Right cardiac atrium (tissue), 5 donors: Measurements from ENCODE around the gene FRS2. TPM values are rescaled to one million over a fixed set of nuclear protein-coding genes. Genes with fewer than 3 reads are reported as not detected.

ENCODE experiments used
- ATAC-seq, 2 donors: fragments of 200-7000 bp; cut with Tn5 transposase; one replicate each; pipeline versions ENCODE4 v1.8.0 to v1.9.1; 2020; ENCODE audit warnings: moderate library complexity in 2 of 2, mild to moderate bottlenecking in 1 of 2
- DNase-seq, 3 donors: peaks; one replicate each; pipeline ENCODE4 v3.0.0-alpha.2; 2020
- H3K27ac ChIP-seq: one replicate; pipeline ENCODE4 v1.5.1; 2013; ENCODE audit warnings: mild to moderate bottlenecking, low read length, control low read depth, moderate library complexity
- H3K27me3 ChIP-seq: one replicate; pipeline ENCODE4 v1.6.1; 2013; ENCODE audit not compliant: control insufficient read depth, insufficient read depth
- H3K4me1 ChIP-seq: one replicate; pipeline ENCODE4 v1.6.1; 2013; ENCODE audit warnings: low read length; ENCODE audit not compliant: control insufficient read depth, insufficient read depth
- H3K4me3 ChIP-seq: one replicate; pipeline ENCODE4 v1.5.1; 2013; ENCODE audit warnings: low read length, control low read depth
- H3K9me3 ChIP-seq: one replicate; pipeline ENCODE4 v1.6.1; 2013; ENCODE audit warnings: low read length; ENCODE audit not compliant: control insufficient read depth
- WGBS: extraction: QIAGEN DNeasy Blood & Tissue Kit; methylation state at CpG from one replicate; pipeline ENCODE4 v1.1.7; 2013; 5-methylcytosine and 5-hydroxymethylcytosine counted together
- intact Hi-C, 4 donors: fragments of 100-400 bp; cut with DNase I; formaldehyde crosslinking; loops; one replicate each; pipeline versions ENCODE4 v1.11.0 to v1.14.0; 2022 to 2023
- polyA plus RNA-seq: library from polyadenylated mRNA; stranded (reverse); fragments of 200-250 nt; gene quantifications from one replicate; pipeline ENCODE4 v1.2.3, GENCODE V29; 2013
- total RNA-seq, 4 donors: library from RNA; stranded (reverse); fragmentation: NEBNext Ultra II Directional; extraction: Animal tissue kit (Norgen Biotek cat#: 25700); gene quantifications; one replicate each; pipeline ENCODE4 v1.2.1, GENCODE V29; 2021
- donor health status: healthy with polysubstance abuse.
- donor health status: DM: no; HTN: yes; CAD: no.
- donor health status: DM: no; HTN: no; CAD: no.
- donor health status: DM: no; HTN: yes; CAD: no; lungs with severe emphysema.
- donor health status: DM: yes; HTN: yes; CAD: no.

The FRS2 gene
- total and polyA plus RNA-seq, 5 donors, result 6.2 to 38.6 (median 27.4) TPM

DNA sequence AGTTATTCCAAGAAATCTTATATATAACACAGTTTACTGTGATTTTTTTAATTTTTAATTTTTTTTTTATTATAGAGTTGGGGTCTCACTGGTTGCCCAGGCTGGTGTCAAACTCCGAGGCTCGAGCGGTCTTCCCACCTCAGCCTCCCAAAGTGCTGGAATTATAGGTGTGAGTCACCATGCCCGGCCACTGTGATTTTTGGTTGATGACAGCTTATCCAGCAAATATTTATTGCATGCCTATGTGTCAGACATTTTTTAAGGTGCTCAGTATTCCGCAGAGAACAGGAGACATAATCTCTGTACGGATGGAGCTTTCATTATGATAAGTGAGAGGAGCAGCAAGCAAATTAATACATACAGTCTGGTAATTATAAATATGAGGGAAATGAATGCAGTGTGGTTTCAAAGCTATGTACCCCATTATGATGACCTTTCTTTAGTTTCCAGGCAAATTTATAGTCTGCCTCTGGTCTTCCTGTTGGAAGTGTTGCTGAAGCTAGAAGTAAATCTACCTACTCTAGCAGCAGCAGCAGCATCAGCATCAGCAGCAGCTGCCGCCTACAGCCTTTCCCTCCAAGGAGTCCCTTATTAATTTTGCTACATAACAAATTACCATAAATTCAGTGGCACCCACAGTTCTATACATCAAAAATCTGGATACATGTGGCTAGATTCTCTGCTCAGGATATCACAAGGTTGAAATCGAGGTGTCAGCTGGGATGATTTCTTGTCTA lies 32.3 kb downstream of the FRS2 start:
- DNase-seq (no peak), ATAC-seq (no peak)
- no peaks in the 10 kb centered on the region for H3K9me3 ChIP-seq
- 93% methylated on average over 8 of the region's 8 CpGs for WGBS
- no peaks in the 10 kb centered on the region for H3K27me3 ChIP-seq
- H3K4me1 ChIP-seq, result no peaks in the 10 kb centered on the region
- no peak overlapping the region for H3K4me3 ChIP-seq
- intact Hi-C loops, result no loop called here
- H3K27ac ChIP-seq, result no peak overlapping the region

DNA sequence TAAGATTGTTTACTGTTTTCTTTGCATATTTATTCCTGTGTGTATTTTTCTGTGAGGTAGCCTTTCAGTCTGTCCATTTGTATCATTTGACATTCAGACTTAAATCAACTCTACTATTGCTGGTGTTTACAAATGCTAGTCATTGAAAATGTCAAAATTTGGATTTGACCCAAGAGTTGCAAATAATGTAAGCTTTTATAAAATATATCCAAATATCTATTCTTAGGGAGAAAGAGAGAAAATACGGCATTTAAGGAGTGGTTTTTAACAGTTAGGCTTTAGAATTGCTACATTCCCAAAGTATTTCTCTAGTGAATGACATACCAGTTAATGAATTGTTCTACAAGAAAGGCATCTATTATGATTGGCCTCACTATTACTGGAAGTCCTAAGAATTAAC lies 37.9 kb downstream of the FRS2 start:
- no peak overlapping the region for H3K4me3 ChIP-seq
- intact Hi-C loops, result no loop called here
- H3K4me1 ChIP-seq, result no peaks in the 10 kb centered on the region
- H3K27ac ChIP-seq, result no peak overlapping the region
- DNase-seq (no peak), ATAC-seq (no peak)
- H3K9me3 ChIP-seq, result no peaks in the 10 kb centered on the region
- 71% methylated on average over 1 of the region's 1 CpG for WGBS
- H3K27me3 ChIP-seq, result no peaks in the 10 kb centered on the region

DNA sequence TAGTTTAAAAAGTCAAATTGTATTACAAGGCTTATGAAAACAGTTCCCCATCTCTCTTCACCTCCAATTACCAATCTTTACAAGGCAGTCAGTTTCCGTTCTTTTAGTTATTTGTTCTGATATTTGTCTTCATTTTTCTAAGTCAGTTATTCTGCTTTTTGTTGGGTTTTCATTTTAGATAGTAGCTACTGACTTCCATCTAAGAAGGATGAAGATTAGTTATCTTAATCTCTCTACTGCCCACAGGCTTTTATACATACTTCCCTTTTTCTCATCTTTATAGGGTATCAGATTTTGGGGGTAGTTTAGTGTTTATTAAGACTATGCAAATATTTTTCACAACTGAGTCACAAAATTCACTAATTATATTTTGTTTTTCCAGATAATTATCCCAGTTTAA lies 38.4 kb downstream of the FRS2 start:
- H3K27ac ChIP-seq, result no peak overlapping the region
- no peaks in the 10 kb centered on the region for H3K4me1 ChIP-seq
- intact Hi-C loops, result no loop called here
- WGBS, result 67% methylated on average over 1 of the region's 1 CpG
- H3K9me3 ChIP-seq, result no peaks in the 10 kb centered on the region
- ATAC-seq, result no peak
- H3K4me3 ChIP-seq, result no peak overlapping the region
- DNase-seq, result no peak
- no peaks in the 10 kb centered on the region for H3K27me3 ChIP-seq

DNA sequence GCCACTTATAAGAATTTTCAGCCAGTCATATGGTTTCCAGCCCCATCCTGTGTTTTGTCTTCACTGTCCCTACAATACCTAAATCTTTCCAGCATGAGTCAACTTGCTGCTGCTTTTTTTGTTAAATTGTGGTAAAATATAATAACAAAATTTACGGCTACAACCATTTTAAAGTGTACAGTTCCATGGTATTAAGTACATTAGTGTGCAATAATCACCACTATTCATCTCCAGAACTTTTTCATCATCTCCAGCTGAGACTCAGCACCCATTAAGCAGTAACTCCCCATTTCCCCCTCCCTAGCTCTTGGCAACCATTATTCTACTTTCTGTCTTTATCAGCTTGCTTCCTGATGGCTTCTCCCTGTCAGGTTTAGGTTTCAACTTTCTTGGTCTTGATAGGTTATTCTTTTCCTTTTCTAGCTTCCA lies 39.1 kb downstream of the FRS2 start:
- intact Hi-C loops, result no loop called here
- Histone ChIP-seq H3K27ac (no peak overlapping the region), H3K4me3 (no peak overlapping the region), H3K9me3 (no peaks in the 10 kb centered on the region), H3K4me1 (peaks cover 4% of the 10 kb centered on the region), H3K27me3 (no peaks in the 10 kb centered on the region)
- DNase-seq (no peak), ATAC-seq (no peak)
- 89% methylated on average over 1 of the region's 1 CpG for WGBS

DNA sequence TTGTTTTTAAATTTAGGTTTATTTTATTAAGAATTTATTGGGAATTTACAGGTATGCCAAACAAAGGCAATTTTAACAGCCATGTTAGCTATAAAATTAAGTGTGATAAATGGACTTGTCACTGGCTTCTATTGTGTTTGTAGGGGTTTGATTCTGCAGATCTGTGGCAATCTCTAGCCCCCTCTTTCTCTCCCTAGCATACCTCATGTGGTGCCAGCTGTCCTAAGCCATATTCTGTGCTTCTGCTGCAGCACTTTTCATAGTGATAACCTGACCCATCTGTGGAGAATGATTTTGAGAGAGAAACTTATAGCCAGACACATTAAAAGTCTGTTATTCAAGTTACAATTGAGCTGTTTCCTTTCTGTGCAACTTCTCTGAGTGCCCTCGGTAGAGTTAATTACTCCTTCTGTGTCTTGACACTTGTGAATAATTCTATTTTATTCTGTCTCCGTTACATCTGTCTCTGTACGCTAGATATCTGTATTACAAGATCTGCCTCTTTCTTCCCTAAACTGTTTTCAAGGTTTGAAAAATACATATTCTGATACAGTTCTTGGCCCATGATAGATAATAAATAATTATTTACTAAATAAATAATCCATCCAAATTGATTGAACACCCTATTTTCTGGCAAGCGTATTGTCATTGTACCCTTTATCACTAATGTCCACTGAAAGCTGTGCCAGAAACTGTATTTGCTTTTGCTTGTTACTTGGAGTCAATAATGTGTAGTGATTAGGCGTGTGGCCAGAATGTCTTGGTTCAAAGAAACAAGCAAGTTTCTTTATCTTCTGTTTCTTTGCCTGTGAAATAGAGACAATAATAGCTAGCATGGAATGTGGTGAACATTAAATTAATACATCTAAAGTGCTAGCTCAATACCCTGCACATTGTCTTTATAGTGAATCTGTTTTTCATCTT lies 40.0 kb downstream of the FRS2 start:
- ATAC-seq, result peak in 1 of 2 donors; percentile 51
- no peaks in the 10 kb centered on the region for H3K27me3 ChIP-seq
- H3K4me1 ChIP-seq, result peaks cover 4% of the 10 kb centered on the region
- H3K4me3 ChIP-seq, result no peak overlapping the region
- H3K9me3 ChIP-seq, result no peaks in the 10 kb centered on the region
- no peak overlapping the region for H3K27ac ChIP-seq
- intact Hi-C loops, result no loop called here
- WGBS, result 30% methylated on average over 5 of the region's 5 CpGs
- no peak for DNase-seq

DNA sequence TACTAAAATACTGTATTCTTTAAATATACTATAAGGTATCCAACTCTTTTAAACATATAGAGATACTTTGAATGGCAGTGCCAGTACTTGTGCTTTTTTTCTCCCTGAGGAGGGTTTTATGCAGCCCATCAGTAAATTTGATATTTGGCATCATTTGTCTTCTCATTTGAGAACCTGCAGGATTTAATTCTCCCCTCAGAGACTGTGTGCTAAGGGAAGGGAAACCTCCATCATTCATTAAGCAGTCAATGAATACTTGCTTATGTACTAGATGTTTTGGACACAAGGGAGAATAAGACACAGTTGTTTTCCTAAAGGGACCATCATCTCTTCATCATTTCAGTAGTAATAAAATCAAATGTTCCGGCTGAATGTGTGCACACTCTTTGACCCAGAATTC lies 40.8 kb downstream of the FRS2 start:
- H3K4me3 ChIP-seq, result no peak overlapping the region
- ATAC-seq (no peak), DNase-seq (no peak)
- peaks cover 4% of the 10 kb centered on the region for H3K4me1 ChIP-seq
- no peak overlapping the region for H3K27ac ChIP-seq
- no peaks in the 10 kb centered on the region for H3K27me3 ChIP-seq
- H3K9me3 ChIP-seq, result no peaks in the 10 kb centered on the region
- intact Hi-C loops, result no loop called here
- WGBS, result 73% methylated on average over 1 of the region's 1 CpG

DNA sequence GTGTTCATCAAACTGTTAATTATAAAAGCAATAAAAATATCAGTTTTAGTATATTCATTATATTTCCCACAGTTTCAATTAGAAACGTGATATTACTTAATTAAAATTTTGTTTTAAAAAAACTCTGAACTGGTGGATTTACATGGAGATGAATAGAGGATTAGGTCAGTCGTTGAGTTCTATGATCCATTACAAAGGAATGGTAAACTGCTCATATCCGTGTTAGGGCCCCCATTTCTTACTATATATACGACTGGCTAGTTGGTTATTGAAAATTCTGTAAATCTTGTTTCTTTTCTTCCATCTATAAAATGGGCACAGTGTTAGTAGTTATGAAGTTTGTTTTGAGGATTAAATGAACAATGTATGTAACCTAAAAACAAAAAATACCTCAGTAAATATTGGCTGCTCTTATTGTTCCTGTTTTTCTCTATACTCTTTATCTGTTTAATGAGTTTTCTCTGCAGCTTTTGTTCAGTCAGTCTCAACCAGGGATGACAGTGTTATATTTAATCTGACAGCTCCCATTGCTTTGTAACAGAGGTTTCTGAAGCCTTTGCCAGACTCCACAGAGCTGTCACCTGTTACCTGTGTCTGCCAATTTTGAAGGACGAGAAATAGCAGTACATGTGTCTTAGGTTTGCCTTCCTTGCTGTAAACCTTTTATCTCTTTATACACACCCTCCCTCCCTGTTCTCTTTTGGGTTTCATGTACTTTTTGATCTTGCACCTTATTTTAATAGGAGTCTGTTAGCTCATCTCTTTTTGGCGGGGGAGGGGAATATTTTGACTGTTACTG lies 41.5 kb downstream of the FRS2 start:
- Histone ChIP-seq H3K4me1 (peaks cover 4% of the 10 kb centered on the region), H3K27me3 (no peaks in the 10 kb centered on the region), H3K27ac (no peak overlapping the region), H3K4me3 (no peak overlapping the region), H3K9me3 (no peaks in the 10 kb centered on the region)
- peak in 1 of 2 donors; percentile 18 for ATAC-seq
- 80% methylated on average over 6 of the region's 6 CpGs for WGBS
- intact Hi-C loops, result no loop called here
- DNase-seq, result no peak

DNA sequence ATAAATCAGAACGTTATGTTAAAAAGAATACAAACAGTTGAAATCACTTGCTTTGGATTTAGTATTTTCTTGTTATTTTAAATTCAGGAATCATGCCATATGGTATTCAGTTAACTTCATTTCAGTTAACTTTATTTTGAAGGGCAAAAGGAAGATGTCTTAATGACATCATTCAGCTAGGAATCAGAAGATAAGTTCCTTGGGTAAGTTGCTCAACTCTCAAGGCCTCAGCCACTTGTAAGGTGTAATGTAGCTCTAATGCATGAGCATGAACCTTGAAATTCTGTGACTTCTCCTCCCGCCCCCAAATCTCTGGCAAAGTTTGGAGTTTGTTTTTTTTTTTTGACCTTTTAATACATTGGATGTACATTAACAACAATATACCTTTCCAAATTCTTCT lies 42.6 kb downstream of the FRS2 start:
- Histone ChIP-seq H3K27me3 (no peaks in the 10 kb centered on the region), H3K27ac (no peak overlapping the region), H3K4me3 (no peak overlapping the region), H3K4me1 (peaks cover 4% of the 10 kb centered on the region), H3K9me3 (no peaks in the 10 kb centered on the region)
- DNase-seq, result no peak
- 73% methylated on average over 2 of the region's 2 CpGs for WGBS
- no peak for ATAC-seq
- intact Hi-C loops, result no loop called here

DNA sequence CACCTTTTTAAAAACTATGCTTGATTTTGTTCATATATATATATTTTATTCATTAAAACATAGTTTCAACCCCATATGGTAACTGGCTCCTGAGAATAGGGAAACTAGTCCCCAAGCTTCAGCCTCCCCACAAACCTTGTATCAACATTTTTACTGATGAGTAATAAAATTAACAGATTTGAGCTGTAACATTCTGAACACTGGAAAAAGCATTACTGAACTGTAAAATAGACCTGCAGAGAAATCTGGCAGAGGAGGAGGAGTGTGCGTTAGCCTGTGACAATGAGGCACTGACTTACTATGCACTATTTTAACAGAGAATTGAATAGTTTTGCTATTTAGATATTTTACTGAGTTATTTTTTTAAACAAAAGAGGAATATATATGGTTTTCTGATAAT lies 43.1 kb downstream of the FRS2 start:
- no peaks in the 10 kb centered on the region for H3K27me3 ChIP-seq
- no peaks in the 10 kb centered on the region for H3K9me3 ChIP-seq
- H3K4me1 ChIP-seq, result peaks cover 4% of the 10 kb centered on the region
- WGBS, result 94% methylated on average over 1 of the region's 1 CpG
- ATAC-seq, result no peak
- intact Hi-C loops, result no loop called here
- H3K27ac ChIP-seq, result no peak overlapping the region
- no peak overlapping the region for H3K4me3 ChIP-seq
- no peak for DNase-seq

DNA sequence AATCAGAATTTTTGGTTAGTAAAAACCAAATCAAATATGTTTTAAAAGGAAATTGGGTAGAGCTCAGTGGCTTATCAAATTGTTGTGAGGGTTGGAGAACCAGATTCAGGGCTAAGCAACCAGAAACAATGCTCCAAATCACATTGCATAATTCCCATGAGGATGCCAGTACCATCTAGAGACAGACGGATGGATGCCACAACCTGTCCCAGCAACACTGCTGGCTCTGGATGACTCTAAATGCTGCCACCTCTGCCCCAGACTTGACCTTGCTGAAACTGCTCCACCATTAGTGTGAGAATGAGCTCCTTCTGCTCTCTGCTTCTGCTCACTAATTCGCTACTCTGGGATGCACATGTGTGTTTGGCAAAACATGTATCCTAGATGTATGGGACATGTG lies 43.9 kb downstream of the FRS2 start:
- ATAC-seq (no peak), DNase-seq (no peak)
- intact Hi-C loops, result no loop called here
- H3K27ac ChIP-seq, result no peak overlapping the region
- WGBS, result 76% methylated on average over 2 of the region's 2 CpGs
- H3K4me3 ChIP-seq, result no peak overlapping the region
- H3K27me3 ChIP-seq, result no peaks in the 10 kb centered on the region
- peaks cover 4% of the 10 kb centered on the region for H3K4me1 ChIP-seq
- H3K9me3 ChIP-seq, result no peaks in the 10 kb centered on the region

DNA sequence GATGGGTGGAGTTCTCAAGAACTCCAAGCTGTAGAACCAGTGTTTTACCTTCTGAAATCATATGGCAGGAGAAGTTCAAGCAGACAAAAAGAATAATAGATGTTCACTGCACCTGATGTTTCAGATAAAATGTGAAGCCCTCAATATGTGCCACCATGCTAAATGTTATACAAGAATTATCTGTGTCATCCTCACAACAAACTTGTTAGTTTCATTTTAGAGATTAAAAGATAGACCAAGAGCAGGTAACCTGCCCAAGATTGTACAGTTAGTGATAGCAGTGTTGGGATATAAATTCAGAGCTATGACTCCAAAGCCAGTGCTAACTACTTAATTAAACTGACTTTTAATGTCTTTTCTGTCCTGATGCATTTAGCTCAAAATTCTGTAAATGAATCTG lies 44.7 kb downstream of the FRS2 start:
- DNase-seq (no peak), ATAC-seq (no peak)
- no peak overlapping the region for H3K27ac ChIP-seq
- H3K4me3 ChIP-seq, result no peak overlapping the region
- H3K4me1 ChIP-seq, result peaks cover 4% of the 10 kb centered on the region
- no peaks in the 10 kb centered on the region for H3K27me3 ChIP-seq
- intact Hi-C loops, result no loop called here
- H3K9me3 ChIP-seq, result no peaks in the 10 kb centered on the region
